COLO829 (cell line): ENCODE data around the gene CAMK2D.

ENCODE experiments used
- DNase-seq: peaks from one replicate; pipeline ENCODE4 v3.0.0; 2012; ENCODE audit warnings: low spot score

Gene CAMK2D

DNA sequence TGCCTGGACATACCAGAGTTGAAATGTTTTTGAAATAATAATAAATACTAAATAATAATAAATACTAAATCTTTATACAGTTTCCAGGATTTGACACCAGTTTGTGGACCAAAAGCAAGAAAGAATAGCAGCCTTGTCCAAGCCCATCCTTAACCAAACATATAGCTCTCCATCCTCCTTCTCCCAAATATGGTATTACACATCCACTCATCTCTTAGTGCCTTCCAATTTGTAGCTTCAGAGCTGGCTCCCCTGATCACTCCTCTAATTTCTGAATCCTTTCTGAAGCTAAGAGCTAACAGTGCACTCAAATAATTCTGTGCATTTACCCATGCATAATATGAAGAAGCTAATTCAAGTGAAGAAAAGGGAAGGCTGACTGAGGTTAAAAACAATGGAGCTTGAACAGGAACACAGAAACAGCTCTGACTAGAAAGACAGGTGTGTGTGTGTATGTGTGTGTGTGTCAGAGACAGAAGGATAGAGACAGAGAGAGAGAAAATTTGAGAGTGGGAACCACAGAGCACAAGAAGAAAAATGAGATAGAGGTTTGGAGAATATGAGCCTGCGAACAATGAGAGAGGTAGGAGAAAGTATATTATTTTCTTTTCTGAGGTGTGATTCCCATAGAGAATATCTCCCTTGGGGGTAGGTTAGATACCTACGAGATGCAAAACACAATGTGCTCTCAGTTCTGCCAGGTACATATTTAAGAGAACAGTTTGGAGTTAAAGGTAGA, 123.5 kb downstream of the CAMK2D start:
- DNase-seq: no peak

DNA sequence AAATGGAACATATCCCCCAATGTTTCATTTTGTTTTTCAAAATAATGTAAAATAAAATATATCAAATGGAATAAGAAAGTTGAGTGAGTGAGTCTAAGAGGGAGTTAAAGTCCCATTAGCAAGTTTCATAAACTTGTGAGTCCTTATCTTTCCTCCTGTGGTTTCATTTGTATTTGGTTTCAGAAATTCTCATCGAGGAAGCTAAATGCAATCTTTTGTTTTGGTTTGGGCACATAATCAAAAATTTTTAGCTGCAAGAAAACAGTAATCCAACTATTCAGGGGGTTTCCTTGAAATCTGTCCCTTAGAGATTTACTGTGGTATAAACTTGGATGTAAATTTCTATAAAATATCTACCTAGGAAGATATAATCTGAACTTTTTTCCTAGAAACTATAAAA, 124.2 kb downstream of the CAMK2D start:
- DNase-seq: peak; percentile 73

DNA sequence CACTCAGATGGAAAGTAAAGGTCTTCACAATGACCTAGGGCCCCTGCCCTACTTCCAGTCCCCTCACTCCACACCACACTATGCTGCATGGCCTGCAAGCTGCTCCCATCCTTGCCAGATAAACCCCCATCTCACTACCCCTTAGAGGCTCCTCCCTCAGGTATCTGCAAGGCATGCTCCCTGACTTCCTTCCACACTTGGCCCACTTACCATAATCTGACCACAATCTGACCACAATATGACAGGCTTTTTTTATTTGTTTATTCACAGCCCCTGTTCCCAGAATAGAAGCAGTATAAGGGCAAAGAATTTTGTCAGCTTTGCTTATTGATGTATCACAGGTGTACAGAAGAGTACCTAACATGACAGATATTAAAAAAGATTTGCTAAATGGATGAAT, 124.7 kb downstream of the CAMK2D start:
- peak; percentile 63 for DNase-seq

DNA sequence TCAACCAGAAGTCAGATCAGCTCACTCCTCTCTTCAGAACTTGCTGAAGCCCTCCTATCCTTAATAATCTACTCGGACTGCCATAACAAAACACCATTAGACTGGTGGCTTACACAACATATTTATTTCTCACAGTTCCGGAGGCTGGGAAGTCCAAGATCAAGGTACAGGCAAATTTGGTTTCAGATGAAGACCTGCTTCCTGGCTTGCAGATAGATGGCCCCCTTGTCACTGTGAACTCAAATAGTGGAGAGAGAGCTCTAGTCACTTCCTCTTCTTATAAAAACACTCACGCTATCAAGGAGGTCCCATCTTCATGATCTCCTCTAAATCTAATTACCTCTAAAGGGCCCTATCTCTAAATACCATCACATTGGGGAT, 125.1 kb downstream of the CAMK2D start:
- DNase-seq: no peak

DNA sequence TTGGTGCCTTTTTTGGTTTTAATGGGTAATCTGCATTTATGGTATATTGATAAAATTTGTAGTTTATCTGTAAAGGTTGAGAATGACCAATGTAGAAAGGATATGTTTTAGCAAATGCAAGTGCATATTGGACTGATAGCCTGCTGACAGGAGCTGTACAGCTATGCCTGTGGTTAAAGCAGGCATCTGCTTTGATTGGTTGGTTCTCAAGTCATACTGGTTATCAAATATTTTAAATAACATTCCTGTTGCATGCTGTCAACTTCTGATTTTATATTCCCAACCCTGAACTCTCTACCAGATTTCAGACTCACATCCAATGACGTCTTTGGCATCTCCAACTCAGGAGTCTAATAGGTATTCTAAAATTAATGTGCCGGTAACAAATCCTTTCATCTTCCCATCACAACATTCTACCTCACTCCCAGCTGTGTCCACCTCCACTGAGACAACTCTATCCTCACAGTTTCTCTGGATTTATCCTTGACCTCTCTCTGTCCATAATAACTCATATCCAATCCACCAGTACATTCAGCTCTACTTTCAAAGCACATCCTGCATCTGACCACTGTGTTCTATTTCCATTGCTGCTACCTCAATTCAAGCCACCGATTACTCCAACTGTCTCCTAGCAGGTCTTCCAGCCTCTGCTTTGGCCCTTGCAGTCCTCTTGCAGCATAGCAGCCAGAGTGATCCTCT, 125.7 kb downstream of the CAMK2D start:
- DNase-seq: no peak

DNA sequence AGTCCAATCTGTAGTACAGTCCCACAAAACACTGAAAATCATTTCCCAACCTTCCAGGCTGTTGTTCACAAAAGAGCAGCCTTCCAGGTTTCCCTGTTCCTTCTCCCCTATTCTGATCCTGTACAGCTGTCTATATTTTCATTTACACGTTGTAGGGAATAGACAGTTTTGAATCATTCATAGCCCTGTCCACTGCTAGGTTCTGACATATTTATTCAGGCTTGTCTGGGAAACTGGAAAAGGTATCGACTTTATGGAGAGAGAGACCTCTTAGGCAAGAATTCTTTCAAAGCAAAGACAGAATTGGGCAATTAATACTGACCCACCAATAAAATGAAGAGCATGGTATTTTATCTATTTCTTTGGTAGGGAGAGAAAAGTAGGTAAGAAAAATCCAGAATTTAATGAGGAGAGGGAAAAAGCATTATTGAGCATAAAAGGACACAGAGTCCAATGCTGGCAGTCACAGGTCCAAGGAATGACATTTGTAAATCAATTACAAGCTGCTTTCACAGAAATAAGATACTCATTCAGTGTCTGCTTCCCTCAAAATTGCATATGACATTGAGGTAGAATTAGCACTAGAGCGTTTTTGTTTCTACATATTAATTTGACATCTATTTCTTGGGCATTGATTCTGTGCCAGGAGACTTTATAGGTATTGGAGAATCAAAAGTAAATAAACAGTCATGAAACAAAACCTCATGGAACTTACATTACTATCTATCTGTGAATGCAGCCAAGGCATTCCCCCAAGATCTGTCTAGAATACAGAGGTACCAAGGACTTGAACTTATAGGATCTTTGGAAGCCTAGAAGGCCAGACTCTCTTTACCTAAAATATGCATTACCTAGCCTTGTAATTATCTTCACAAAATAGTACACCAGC, 127.2 kb downstream of the CAMK2D start:
- no peak for DNase-seq

DNA sequence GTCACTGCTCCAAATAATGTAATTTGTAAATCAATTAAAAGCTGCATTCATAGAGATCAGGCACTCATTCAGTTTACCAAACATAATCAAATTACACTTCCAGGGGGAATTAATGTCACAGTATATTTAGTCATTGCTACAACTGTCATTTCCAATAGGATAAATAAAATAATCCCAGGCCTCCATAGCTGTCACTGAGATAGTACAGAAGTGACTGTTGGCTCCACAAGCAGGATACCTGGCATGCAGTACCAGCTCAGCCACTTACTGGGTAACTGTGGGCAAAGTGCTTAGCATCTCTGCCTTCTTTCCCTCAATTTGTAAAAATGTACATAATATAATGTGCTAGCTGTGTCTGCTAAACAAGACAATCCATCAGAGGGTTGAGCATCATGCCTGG, 128.1 kb downstream of the CAMK2D start:
- no peak for DNase-seq

GRCh38 chr4:113628711-113629110, 132.8 kb downstream of the CAMK2D start:
- DNase-seq: no peak

- DNase-seq: no peak
Observed at GRCh38 chr4:113627321-113627720, 134.2 kb downstream of the CAMK2D start.

DNA sequence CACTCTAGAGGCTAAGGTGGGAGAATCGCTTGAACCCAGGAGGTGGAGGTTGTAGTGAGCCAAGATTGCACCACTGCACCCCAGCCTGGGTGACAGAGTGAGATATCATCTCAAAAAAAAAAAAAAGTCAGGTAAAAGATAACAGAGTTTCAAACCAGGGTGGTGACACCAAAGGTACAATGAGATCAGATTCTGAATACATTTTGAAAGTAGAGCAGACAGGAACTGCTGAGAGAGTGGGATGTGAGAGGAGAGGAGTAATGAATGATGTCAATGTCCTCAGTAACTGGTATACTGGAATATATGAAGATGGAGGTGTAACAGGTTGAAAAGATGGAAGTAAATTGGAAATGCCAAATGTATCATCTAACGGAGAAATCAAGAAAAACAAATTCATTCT, 135.6 kb downstream of the CAMK2D start:
- DNase-seq: no peak

DNA sequence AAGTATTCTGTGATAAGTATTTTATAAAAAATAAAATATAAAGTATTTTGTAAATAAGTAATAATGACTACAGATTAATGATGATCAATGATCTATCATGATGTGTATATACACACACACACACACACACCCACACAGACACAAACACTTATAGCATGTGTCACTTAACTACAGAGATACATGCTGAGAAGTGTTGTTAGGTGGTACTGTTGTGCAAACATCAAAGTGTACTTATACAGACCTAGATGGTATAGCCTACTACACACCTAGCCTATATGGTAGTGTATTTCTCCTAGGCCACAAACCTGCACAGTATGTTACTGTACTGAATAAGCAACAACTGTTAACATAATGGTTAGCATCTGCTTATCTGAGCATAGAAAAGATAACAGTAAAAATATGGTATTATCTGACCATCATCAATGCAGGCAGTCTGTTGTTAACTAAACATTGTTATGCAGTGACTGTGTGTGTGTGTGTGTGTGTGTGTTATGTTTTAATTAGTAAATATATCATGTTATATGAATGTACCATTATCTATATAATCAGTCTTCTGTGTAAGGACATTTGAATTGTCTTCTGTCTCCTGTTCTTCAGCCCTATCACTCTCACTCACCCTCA, 138.2 kb downstream of the CAMK2D start:
- no peak for DNase-seq

- no peak for DNase-seq
Observed at GRCh38 chr4:113621633-113622032, 139.9 kb downstream of the CAMK2D start.

- DNase-seq: no peak
Observed at GRCh38 chr4:113620032-113620431, 141.5 kb downstream of the CAMK2D start.

DNA sequence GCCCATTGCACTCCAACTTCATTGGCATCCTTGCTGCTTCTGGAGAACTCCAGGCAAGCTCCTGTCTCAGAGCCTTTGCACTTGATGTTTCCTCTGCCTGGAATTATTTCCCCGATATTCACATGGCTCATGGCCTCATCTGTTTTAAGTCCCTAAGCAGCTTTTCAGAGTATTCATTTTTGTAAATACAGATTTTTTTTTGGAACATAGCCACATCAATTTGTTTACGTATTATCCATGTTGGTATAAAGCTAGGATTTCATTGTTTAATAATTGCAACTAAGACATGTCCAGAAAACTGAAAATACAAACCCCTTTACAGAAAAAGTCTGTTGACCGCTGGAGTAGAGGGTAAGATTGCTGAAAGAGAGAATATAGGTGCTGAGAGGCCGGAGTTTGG, 142.0 kb downstream of the CAMK2D start:
- DNase-seq: no peak

DNA sequence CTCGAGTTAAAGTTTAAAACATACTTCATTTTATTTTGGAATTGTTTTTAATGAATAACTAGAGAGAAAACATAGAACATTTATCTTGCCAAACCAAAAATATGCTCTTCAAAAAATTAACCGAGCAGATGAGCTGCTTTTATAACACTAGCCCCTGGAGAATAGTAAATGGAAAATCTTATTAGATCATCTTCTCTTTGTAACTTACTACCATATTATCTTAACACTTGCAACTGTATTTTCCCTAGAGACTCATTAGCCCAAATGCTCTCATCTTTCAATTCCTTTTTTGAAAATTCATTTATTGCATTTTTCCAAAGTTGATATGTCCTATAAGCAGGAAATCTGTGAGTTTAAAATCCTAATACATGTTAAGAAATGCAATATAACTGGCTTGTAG, 143.3 kb downstream of the CAMK2D start:
- no peak for DNase-seq

DNA sequence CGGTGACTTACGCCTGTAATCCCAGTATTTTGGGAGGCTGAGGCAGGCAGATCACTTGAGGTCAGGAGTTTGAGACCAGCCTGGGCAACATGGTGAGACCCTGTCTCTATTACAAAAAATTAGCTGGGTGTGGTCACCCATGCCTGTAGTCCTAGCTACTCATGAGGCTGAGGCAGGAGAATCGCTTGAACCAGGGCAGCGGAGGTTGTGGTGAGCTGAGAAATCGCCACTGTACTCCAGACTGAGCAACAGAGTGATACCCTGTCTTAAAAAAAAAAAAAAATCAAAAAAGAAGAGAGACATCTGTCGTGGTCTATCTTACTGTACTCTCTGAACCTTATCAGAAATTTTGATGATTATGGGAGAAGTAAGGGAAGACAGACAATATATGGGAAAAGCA, 144.3 kb downstream of the CAMK2D start:
- no peak for DNase-seq

GRCh38 chr4:113616443-113616842, 145.1 kb downstream of the CAMK2D start:
- peak; percentile 75 for DNase-seq

DNA sequence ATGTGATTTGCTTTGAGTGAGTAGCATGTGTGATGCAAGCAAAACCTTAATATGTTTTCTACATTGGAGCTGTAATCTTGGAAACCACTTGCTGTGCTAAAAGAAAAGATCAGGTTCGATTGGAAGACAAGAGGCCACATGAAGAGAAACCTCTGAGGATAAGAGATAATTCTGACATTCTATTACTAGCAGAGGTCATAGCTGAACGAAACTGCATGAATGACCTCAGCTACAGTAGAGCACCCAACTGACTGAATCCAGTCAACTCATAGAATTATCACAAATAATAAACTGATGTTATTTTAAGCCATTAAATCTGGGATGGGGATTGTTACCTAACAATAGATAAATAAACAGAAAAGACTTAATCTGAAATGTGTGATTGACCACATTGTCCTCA, 147.1 kb downstream of the CAMK2D start:
- DNase-seq: no peak

GRCh38 chr4:113613503-113613902, 148.0 kb downstream of the CAMK2D start:
- no peak for DNase-seq

DNA sequence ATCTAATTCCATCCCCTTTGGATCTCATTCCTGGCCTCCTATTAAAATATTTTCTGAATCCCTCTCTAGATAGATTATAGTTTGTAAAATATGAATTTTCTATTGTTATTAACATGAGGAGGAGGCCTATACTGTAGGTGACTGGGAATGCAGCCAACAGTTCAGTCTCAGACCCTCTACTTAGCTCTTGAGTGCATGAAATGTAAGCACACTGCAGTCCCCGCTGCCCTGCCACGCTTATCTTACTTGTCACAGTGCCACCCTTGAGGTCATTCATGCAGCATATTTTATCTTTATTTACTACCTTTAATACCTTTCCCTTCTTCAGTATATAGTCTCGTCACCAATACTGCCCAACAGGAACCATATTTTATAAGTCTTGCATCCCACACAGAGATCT, 151.0 kb downstream of the CAMK2D start:
- DNase-seq: no peak

DNA sequence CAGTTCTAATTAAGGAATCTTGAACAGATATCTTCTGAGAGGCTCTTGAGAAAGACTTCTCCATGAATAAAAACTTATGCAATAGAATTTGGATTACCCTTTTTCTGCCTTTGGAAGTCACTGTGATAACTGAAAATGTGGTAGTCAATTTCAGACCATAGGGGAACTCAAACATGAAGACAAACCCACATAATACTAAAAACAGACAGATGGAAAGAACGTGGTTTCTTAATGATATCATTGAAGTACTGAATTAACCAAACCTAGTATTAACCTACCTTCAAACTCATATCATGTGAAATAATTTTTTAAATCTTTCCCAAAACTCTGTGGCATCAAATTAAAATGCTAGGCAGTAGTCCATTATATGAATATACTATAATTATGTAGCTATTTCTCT, 153.5 kb downstream of the CAMK2D start:
- DNase-seq: no peak

DNA sequence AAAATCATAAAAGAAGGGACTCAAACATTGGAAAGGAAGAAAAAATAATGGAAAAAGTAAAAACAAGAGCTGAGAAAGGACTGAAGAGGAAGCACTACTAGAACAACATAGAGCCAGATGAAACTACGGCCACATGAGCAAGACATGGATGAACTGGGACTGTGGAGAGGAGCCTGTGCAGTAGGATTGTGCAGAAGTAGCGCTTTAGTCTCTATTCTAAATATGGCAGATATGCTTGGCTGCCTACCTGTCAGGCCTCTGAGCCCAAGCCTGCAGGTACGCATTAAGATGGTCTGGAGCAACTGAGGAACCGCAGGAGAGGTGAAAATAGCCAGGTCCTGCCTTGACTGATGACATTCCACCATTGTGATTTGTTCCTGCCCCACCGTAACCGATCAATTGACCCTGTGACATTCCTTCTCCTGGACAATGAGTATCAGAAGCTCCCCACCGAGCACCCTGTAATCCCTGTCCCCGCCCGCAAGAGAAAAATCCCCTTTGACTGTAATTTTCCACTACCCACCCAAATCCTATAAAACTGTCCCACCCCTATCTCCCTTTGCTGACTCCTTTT, 154.3 kb downstream of the CAMK2D start:
- DNase-seq: no peak
